Natural killer cell (primary cell): ENCODE measurements around the gene LIPH. TPM values are rescaled to one million over a fixed set of nuclear protein-coding genes. Genes with fewer than 3 reads are reported as not detected.
"Not testable (repeated sequence)": the region's sequence is repeated elsewhere in the genome, so short reads cannot be mapped to it uniquely, and the experiment has no call there.

ENCODE experiments used
- ATAC-seq, 3 donors: fragments of 150-1000 bp in 2 of 3; fragments of 200-7000 bp in 1 of 3; cut with Tn5 transposase; 1 replicate in 1 of 3; 2 replicates in 2 of 3; pipeline ENCODE4 v1.10.0; 2021; ENCODE audit warnings: mild to moderate bottlenecking in 2 of 3, moderate library complexity in 2 of 3
- DNase-seq, 2 donors: peaks; one replicate each; pipeline versions ENCODE4 v3.0.0 to v3.0.0-alpha.2; 2013 to 2021; ENCODE audit warnings: mixed read lengths in 1 of 2
- H3K27ac ChIP-seq: one replicate; pipeline ENCODE4 v1.5.1; 2013; ENCODE audit warnings: mild to moderate bottlenecking, low read length
- H3K27me3 ChIP-seq: one replicate; pipeline ENCODE4 v1.6.1; 2013; ENCODE audit warnings: low read length; ENCODE audit not compliant: control insufficient read depth, insufficient read depth
- H3K36me3 ChIP-seq: one replicate; pipeline ENCODE4 v1.6.1; 2013; ENCODE audit warnings: low read length; ENCODE audit not compliant: control insufficient read depth, insufficient read depth
- H3K4me1 ChIP-seq: one replicate; pipeline ENCODE4 v1.6.1; 2013; ENCODE audit warnings: low read length; ENCODE audit not compliant: control insufficient read depth, insufficient read depth
- H3K4me3 ChIP-seq: one replicate; pipeline ENCODE4 v1.5.1; 2013; ENCODE audit warnings: low read length
- H3K9me3 ChIP-seq: one replicate; pipeline ENCODE4 v1.6.1; 2013; ENCODE audit warnings: low read length; ENCODE audit not compliant: control insufficient read depth, insufficient read depth
- H3K27ac Mint-ChIP-seq, 2 donors: one replicate each; pipeline ENCODE4 v1.8.0; 2022; ENCODE audit warnings: mild to moderate bottlenecking in 2 of 2, mixed read lengths in 2 of 2, moderate library complexity in 1 of 2
- H3K27me3 Mint-ChIP-seq, 2 donors: one replicate each; pipeline ENCODE4 v1.8.0; 2022; ENCODE audit warnings: low read depth in 2 of 2, mixed read lengths in 2 of 2
- H3K36me3 Mint-ChIP-seq: one replicate; pipeline ENCODE4 v1.8.0; 2022; ENCODE audit warnings: mixed read lengths
- H3K4me1 Mint-ChIP-seq, 2 donors: one replicate each; pipeline ENCODE4 v1.8.0; 2022; ENCODE audit warnings: mixed read lengths in 2 of 2
- H3K4me3 Mint-ChIP-seq: one replicate; pipeline ENCODE4 v1.8.0; 2022; ENCODE audit warnings: mild to moderate bottlenecking, moderate library complexity, mixed read lengths
- H3K9me3 Mint-ChIP-seq, 2 donors: one replicate each; pipeline ENCODE4 v1.8.0; 2022; ENCODE audit warnings: mixed read lengths in 2 of 2
- CTCF ChIP-seq: fragments of 200-600 bp; IDR thresholded peaks from one replicate; pipeline ENCODE4 v1.8.0; 2022; ENCODE audit warnings: antibody characterized with exemption
- WGBS: methylation state at CpG from one replicate; pipeline ENCODE4 v1.1.7; 2013; ENCODE audit warnings: missing lambda C conversion rate; ENCODE audit not compliant: insufficient coverage; 5-methylcytosine and 5-hydroxymethylcytosine counted together
- intact Hi-C: fragments of 100-400 bp; cut with micrococcal nuclease; formaldehyde crosslinking; loops from one replicate; pipeline ENCODE4 v1.14.2; 2022
- total RNA-seq, 4 donors: library from RNA; stranded (reverse); fragments of 120-200 nt in 1 of 4; gene quantifications; one replicate each; pipeline versions ENCODE4 v1.2.3 to v1.2.4, GENCODE V29; 2013 to 2022

Gene LIPH
- total RNA-seq, 3 donors from 2014 or later (not counting 1 experiment from before 2014, with no cell fraction given): 0.09 to 0.16 TPM; not detected in 1

GRCh38 chr3:185473290-185473815, 79.0 kb downstream of the LIPH start:
- Histone ChIP-seq H3K36me3 (no peaks in the 10 kb centered on the region), H3K4me1 (no peaks in the 10 kb centered on the region), H3K9me3 (no peaks in the 10 kb centered on the region), H3K27me3 (no peaks in the 10 kb centered on the region), H3K4me3 (no peak overlapping the region), H3K27ac (no peak overlapping the region)
- H3K36me3 Mint-ChIP-seq: peaks cover 5% of the 10 kb centered on the region
- no peak overlapping the region for H3K27ac Mint-ChIP-seq
- ATAC-seq: no peak
- no peaks in the 10 kb centered on the region for H3K27me3 Mint-ChIP-seq
- TF ChIP-seq CTCF: no peak
- H3K4me1 Mint-ChIP-seq: no peaks in the 10 kb centered on the region
- H3K9me3 Mint-ChIP-seq: no peaks in the 10 kb centered on the region
- intact Hi-C loops: no loop called here
- WGBS: 95% methylated on average over 14 of the region's 15 CpGs
- no peak for DNase-seq
- no peak overlapping the region for H3K4me3 Mint-ChIP-seq

- no peaks in the 10 kb centered on the region for H3K4me1 ChIP-seq
- peaks cover 5% of the 10 kb centered on the region for H3K36me3 Mint-ChIP-seq
These were observed 82.1 kb downstream of the LIPH start for GRCh38 chr3:185470323-185470722.

GRCh38 chr3:185469542-185469941, 82.8 kb downstream of the LIPH start:
- Mint-ChIP-seq H3K36me3 (peaks cover 5% of the 10 kb centered on the region), H3K9me3 (no peaks in the 10 kb centered on the region), H3K4me1 (no peaks in the 10 kb centered on the region), H3K27me3 (no peaks in the 10 kb centered on the region), H3K27ac (no peak overlapping the region), H3K4me3 (no peak overlapping the region)
- Histone ChIP-seq H3K9me3 (no peaks in the 10 kb centered on the region), H3K4me1 (no peaks in the 10 kb centered on the region), H3K27ac (no peak overlapping the region), H3K36me3 (no peaks in the 10 kb centered on the region), H3K4me3 (no peak overlapping the region), H3K27me3 (no peaks in the 10 kb centered on the region)
- WGBS: 91% methylated on average over 3 of the region's 3 CpGs
- DNase-seq (no peak), ATAC-seq (no peak)
- intact Hi-C loops: no loop called here
- TF ChIP-seq CTCF: no peak

More at GRCh38 chr3:185470323-185470722, 82.1 kb downstream of the LIPH start:
- no peaks in the 10 kb centered on the region for H3K9me3 ChIP-seq
- intact Hi-C loops: no loop called here
- Mint-ChIP-seq H3K9me3 (no peaks in the 10 kb centered on the region), H3K27ac (no peak overlapping the region), H3K4me3 (no peak overlapping the region), H3K4me1 (no peaks in the 10 kb centered on the region), H3K27me3 (no peaks in the 10 kb centered on the region)
- WGBS: 98% methylated on average over 3 of the region's 3 CpGs
- ATAC-seq (no peak), DNase-seq (no peak)
- no peaks in the 10 kb centered on the region for H3K36me3 ChIP-seq
- TF ChIP-seq CTCF: no peak
- H3K27me3 ChIP-seq: no peaks in the 10 kb centered on the region
- H3K4me3 ChIP-seq: no peak overlapping the region
- no peak overlapping the region for H3K27ac ChIP-seq

GRCh38 chr3:185466123-185466522, 86.3 kb downstream of the LIPH start:
- H3K4me1 ChIP-seq, DNase-seq, H3K27ac Mint-ChIP-seq, H3K9me3 Mint-ChIP-seq, H3K36me3 ChIP-seq, intact Hi-C loops, H3K36me3 Mint-ChIP-seq, H3K27ac ChIP-seq, H3K27me3 Mint-ChIP-seq, ATAC-seq, H3K9me3 ChIP-seq, H3K4me3 Mint-ChIP-seq, H3K4me3 ChIP-seq, H3K4me1 Mint-ChIP-seq, H3K27me3 ChIP-seq: not testable (repeated sequence)
- WGBS: 94% methylated on average over 5 of the region's 5 CpGs
